OCI-LY1 (cell line): ENCODE data around the gene SRSF1.

Source experiments
- EZH2 ChIP-seq: fragments of 200-600 bp; sonication (generic), shearing (Covaris generic); IDR thresholded peaks from 2 replicates; pipeline ENCODE4 v1.8.0; 2017; ENCODE audit warnings: borderline replicate concordance, mixed run types, mild to moderate bottlenecking, antibody characterized with exemption, low read length, moderate library complexity, mixed read lengths
- TF ChIP-seq, protein P1 (sequence below): fragments of 200-600 bp; sonication (generic), shearing (Covaris generic); IDR thresholded peaks from 2 replicates; pipeline ENCODE4 v1.5.1; 2017; ENCODE audit warnings: mild to moderate bottlenecking, antibody characterized with exemption, low read length, moderate library complexity, mixed read lengths

DNA sequence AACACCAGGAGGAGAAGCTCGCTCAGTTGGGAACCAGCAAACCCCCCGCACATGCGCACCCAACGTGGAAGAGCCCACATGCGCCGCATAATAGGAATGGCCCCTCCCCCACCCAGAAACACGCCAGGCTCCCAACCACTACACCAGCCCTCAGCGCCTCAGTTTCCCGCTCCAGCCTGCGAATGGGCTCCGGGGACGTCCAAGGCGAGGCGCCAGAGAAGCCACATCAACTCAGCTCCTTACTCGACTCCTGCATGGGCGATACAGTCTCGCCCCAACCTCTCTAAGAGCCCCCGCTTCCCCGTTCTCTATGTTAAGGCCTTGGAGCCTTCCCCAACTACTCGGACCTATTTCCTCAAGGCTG lies 504 bp downstream of the SRSF1 start:
- TF ChIP-seq, protein P1, sequence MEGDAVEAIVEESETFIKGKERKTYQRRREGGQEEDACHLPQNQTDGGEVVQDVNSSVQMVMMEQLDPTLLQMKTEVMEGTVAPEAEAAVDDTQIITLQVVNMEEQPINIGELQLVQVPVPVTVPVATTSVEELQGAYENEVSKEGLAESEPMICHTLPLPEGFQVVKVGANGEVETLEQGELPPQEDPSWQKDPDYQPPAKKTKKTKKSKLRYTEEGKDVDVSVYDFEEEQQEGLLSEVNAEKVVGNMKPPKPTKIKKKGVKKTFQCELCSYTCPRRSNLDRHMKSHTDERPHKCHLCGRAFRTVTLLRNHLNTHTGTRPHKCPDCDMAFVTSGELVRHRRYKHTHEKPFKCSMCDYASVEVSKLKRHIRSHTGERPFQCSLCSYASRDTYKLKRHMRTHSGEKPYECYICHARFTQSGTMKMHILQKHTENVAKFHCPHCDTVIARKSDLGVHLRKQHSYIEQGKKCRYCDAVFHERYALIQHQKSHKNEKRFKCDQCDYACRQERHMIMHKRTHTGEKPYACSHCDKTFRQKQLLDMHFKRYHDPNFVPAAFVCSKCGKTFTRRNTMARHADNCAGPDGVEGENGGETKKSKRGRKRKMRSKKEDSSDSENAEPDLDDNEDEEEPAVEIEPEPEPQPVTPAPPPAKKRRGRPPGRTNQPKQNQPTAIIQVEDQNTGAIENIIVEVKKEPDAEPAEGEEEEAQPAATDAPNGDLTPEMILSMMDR: no peak
- no peak for TF ChIP-seq EZH2
